Tibial nerve (tissue), 4 donors: ENCODE data around the gene LARP4.

Experiments
- CTCF ChIP-seq, 5 experiments: fragments of 200-600 bp in 3 of 5; fragments of 450-650 bp in 2 of 5; sonication (generic) in 3 of 5; IDR thresholded peaks; one replicate each; pipeline ENCODE4 v1.5.1; 2016 to 2019; ENCODE audit warnings: antibody characterized with exemption in 5 of 5, mild to moderate bottlenecking in 3 of 5, moderate library complexity in 2 of 5
- EP300 ChIP-seq, 2 donors: sonication (generic); formaldehyde crosslinking; IDR thresholded peaks; one replicate each; pipeline ENCODE4 v1.6.1; 2017; ENCODE audit warnings: antibody characterized with exemption in 2 of 2, mild to moderate bottlenecking in 1 of 2
- POLR2A ChIP-seq, 2 donors: fragments of 450-650 bp; IDR thresholded peaks; one replicate each; pipeline ENCODE4 v1.6.1; 2017; ENCODE audit warnings: antibody characterized with exemption in 2 of 2, mild to moderate bottlenecking in 2 of 2, moderate library complexity in 2 of 2

- no peak for TF ChIP-seq POLR2A (IDR thresholded peaks at IDR 0.05)
- no peak for TF ChIP-seq CTCF (IDR thresholded peaks at IDR 0.05)
- TF ChIP-seq EP300 (IDR thresholded peaks at IDR 0.05) = no peak
Observed at GRCh38 chr12:50380761-50381325, 19.8 kb upstream of the LARP4 start.
